HG03565 (cell line): ENCODE data around the gene TGFBR3.

Experiments
- ATAC-seq: cut with Tn5 transposase; IDR thresholded peaks from one replicate; pipeline ENCODE4 v1.9.1; 2021; ENCODE audit warnings: mild to moderate bottlenecking, moderate library complexity; ENCODE audit not compliant: unreplicated experiment

The TGFBR3 gene

GRCh38 chr1:91764471-91765115, 121.4 kb downstream of the TGFBR3 start:
- ATAC-seq: no peak

GRCh38 chr1:91763252-91763651, 122.7 kb downstream of the TGFBR3 start:
- no peak for ATAC-seq

DNA sequence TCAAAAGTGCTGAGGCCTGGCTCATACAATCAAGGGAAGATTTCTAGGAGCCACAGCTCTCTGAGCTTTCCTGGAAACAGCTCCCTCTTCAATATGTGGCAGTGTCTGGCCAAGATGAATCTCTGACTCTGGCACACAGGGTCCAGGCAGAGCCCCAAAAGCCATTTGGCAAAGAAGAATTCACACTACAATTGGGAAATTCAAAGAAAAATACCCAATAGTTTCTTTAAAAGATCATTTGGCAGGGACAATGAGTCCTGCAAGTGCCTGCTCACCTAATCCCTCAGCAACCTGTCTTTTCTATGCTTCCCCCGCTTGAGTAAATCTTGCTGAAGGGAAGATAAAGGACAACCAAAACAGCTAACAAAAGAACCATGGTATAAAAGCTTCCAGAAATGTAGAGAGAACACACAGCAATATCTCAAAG, 124.6 kb downstream of the TGFBR3 start:
- ATAC-seq: no peak

DNA sequence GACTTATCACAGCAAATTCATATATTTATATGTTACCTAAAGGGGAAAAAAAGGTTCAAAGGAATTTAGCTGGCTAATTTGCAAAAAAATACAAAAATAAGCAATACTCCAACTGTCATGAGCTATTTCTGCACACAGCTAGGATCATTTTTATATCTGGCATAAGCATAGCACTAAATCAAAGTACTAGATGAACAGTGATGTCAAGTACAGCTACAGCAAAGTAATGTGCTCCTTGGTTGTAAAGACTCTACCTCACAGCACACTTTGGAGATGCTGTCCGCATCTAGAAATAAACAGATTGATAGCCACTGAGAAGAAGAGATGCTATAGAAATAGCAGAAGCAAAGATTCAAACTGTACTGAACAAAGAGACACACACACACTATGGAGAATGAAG, 125.4 kb downstream of the TGFBR3 start:
- no peak for ATAC-seq

GRCh38 chr1:91759076-91759475, 126.9 kb downstream of the TGFBR3 start:
- ATAC-seq: no peak

DNA sequence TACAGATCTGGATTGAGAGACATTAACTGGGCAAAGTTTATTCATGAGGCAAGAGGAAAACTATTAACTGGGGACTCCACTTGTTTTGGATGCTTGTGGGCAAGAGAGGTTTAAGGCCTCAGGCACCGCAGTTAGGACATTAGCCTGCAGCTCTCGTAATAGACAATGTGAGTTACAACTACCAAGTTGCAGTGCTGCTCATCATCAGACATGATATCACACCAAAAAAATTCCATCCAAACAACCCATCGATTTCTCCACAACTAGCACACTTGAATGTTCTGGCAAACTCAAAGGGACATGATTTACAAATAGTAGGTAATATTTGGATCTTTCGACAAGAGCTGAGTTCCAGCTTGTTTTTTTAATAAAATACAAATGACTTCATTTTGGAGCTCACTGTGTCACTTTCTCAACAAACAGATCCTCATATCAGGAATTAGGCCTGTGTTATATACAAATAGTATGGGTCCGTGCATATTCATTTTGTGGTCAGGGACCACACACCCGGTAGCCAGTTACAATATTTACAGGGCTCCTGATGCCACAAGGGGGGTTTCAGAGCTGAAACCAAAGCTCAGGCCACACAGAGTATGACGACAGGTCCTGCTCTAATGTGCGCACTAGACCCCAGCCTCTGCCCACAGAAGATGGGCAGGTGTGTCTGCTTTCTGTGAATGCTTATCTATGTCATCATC, 128.0 kb downstream of the TGFBR3 start:
- ATAC-seq: no peak

GRCh38 chr1:91755702-91756287, 130.2 kb downstream of the TGFBR3 start:
- no peak for ATAC-seq

DNA sequence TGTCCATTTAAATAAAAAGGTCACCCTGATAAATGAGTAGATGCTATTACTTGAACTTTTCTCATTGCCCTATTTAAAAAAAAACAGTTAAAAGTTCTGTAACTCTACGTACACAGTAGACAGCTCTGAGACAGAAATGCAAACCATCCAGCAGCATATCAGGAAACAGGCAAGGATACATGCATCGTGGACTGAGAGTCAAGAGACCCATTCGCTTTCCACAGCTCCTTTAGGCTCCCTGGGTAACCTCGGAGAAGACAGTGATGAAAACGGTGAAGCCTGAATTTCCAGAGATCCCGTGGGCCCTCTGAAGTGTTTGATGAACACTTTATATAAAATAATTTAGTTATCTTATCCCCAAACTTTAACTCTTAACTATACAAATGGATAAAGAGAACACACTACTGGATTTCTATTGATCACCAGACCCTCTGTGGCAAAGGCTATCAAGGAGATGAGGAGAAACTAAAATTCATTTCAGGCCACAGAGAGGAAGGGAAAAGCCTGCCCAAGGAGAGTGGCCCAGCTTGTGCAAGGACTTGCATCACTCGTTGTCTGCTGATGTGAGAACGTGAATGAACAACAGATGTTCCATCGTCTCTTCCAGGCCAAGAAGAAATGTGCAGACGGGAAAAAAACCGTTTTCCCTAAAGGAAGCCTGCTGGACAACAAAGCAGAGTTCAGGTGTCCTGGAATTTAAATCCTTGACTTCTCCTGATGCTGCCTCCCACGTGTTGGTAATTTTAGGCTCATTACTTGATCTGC, 131.0 kb downstream of the TGFBR3 start:
- no peak for ATAC-seq

DNA sequence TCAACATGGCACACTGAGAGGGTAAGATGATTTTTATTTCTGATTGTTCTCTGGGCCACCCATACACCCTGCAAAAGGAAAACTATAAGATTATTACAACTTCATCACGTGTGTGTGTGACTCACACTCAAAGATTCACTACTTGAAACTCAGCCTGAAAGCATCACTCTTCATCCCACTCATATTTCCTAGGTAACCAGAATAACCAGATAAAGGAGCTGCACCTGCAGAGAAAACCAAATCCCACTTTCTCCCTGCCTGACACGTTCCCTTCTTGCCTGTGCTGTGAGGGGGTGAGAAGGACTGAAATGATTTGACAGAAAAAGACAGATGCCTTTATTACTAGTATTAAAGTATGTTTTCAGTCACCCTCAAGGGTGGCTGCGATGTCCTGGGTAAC, 131.6 kb downstream of the TGFBR3 start:
- peak; percentile 40 for ATAC-seq

- no peak for ATAC-seq
Observed at GRCh38 chr1:91753878-91754277, 132.1 kb downstream of the TGFBR3 start.

DNA sequence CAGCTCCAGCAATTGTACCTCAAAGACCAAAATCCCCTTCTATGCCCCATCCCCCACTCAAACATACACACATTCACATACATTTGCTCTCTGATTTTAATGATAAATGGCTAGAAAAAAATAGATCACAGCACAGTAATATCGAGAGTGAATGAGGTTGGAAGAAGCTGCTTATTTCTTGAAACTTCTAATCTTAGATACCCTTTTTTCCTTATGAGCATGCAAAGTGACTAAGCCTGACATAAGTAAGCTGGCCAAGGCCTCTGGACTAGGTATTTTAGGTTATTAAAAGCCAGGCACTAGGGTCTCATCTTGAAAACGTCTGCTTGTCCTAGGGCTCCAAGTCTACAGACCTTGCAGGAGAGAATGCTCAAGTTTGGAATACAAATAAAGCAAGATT, 133.6 kb downstream of the TGFBR3 start:
- ATAC-seq: peak; percentile 67

GRCh38 chr1:91751275-91751674, 134.7 kb downstream of the TGFBR3 start:
- ATAC-seq: no peak

DNA sequence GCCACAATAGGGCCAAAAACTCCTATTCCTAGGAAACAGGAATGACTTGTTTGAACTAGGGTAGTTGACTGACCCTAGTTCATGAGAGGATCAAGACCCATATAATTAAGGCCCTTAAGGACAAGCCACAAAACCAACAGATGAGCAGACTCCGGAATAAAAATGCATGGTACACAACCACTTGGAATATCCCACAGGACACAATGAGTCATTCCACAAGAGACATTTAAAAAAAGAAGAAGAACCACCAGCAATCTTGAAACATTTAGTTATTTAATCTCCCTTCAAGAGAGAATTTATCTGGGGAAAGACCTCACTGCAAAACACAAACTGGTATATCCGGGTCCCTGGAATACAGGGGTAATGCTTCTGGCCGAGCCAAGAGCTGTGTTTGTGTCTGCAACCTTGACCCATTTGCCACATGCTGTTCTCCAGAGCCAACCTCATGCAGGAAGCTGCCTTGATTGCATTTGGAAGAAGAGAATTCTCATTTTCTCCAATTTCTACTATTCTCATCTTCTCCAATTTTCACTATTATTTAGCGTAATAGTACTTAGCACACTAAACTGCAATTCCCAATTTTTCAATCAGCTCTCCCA, 135.5 kb downstream of the TGFBR3 start:
- ATAC-seq: no peak

DNA sequence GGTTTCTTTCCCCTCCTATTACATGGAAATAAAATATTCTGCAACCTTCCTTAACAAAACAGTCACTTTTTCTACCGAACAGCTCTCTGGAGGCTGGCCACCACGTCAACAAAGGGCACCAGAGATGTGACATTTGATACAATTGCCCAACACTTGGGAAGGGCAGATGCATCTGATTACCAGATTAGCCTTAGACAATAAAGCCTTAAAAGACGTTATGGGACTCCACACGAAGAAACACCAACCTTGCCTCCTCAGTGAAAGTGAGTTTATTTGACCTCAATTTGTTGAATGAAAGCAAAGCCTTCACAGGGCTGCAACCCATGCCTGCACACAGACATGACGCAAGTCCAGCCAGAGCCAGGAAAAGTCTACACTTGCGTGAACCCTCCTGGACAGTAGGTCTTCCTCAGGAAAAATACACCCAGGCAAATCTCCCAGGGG, 136.1 kb downstream of the TGFBR3 start:
- ATAC-seq: no peak

GRCh38 chr1:91747666-91748065, 138.3 kb downstream of the TGFBR3 start:
- ATAC-seq: no peak

- ATAC-seq: no peak
Observed at GRCh38 chr1:91746728-91747338, 139.1 kb downstream of the TGFBR3 start.

- ATAC-seq: no peak
Observed at GRCh38 chr1:91745640-91746373, 140.1 kb downstream of the TGFBR3 start.

- ATAC-seq: no peak
Observed at GRCh38 chr1:91744953-91745639, 140.9 kb downstream of the TGFBR3 start.

GRCh38 chr1:91742848-91743292, 143.1 kb downstream of the TGFBR3 start:
- ATAC-seq: no peak
